Choroid plexus epithelial cell (primary cell): ENCODE results near the gene PML.

Experiments
- DNase-seq: peaks from one replicate; pipeline ENCODE4 v3.0.0-alpha.2; 2010; ENCODE audit warnings: low read depth
- H3K4me3 ChIP-seq: 2 replicates; pipeline ENCODE4 v1.5.1; 2011; ENCODE audit warnings: low read depth, mild to moderate bottlenecking, control low read depth, low read length, moderate library complexity
- TF ChIP-seq, protein P1 (sequence below): conservative IDR thresholded peaks from 2 replicates; pipeline ENCODE4 v1.5.1; 2011; ENCODE audit warnings: low read depth, mild to moderate bottlenecking, control low read depth, inconsistent platforms, low read length, moderate library complexity

The PML gene, protein sequence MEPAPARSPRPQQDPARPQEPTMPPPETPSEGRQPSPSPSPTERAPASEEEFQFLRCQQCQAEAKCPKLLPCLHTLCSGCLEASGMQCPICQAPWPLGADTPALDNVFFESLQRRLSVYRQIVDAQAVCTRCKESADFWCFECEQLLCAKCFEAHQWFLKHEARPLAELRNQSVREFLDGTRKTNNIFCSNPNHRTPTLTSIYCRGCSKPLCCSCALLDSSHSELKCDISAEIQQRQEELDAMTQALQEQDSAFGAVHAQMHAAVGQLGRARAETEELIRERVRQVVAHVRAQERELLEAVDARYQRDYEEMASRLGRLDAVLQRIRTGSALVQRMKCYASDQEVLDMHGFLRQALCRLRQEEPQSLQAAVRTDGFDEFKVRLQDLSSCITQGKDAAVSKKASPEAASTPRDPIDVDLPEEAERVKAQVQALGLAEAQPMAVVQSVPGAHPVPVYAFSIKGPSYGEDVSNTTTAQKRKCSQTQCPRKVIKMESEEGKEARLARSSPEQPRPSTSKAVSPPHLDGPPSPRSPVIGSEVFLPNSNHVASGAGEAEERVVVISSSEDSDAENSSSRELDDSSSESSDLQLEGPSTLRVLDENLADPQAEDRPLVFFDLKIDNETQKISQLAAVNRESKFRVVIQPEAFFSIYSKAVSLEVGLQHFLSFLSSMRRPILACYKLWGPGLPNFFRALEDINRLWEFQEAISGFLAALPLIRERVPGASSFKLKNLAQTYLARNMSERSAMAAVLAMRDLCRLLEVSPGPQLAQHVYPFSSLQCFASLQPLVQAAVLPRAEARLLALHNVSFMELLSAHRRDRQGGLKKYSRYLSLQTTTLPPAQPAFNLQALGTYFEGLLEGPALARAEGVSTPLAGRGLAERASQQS

DNA sequence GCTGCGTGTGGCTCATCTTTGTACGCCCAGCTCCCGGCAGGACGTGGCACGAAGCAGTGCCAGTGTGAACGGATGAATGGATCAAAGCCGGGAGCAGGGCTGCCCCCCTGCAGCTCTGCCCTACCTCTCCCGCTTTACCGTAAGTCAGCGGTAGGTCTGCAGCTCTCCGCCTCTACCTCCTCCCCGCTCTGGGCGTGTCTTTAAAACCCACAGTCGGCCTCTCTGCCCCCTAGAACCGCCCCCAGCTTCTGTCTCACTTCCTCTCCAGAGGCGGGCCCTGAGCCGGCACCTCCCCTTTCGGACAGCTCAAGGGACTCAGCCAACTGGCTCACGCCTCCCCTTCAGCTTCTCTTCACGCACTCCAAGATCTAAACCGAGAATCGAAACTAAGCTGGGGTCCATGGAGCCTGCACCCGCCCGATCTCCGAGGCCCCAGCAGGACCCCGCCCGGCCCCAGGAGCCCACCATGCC is at the start of gene PML:
TSS of gene PML (plus strand) at position 304 of the 471 bp plus-strand sequence. CDS start at position 401, 97 bp downstream.
- TF ChIP-seq, protein P1, sequence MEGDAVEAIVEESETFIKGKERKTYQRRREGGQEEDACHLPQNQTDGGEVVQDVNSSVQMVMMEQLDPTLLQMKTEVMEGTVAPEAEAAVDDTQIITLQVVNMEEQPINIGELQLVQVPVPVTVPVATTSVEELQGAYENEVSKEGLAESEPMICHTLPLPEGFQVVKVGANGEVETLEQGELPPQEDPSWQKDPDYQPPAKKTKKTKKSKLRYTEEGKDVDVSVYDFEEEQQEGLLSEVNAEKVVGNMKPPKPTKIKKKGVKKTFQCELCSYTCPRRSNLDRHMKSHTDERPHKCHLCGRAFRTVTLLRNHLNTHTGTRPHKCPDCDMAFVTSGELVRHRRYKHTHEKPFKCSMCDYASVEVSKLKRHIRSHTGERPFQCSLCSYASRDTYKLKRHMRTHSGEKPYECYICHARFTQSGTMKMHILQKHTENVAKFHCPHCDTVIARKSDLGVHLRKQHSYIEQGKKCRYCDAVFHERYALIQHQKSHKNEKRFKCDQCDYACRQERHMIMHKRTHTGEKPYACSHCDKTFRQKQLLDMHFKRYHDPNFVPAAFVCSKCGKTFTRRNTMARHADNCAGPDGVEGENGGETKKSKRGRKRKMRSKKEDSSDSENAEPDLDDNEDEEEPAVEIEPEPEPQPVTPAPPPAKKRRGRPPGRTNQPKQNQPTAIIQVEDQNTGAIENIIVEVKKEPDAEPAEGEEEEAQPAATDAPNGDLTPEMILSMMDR = no peak
- DNase-seq = peak; percentile 97
- peak within 1 kb of the TSS; percentile 93 for H3K4me3 ChIP-seq

DNA sequence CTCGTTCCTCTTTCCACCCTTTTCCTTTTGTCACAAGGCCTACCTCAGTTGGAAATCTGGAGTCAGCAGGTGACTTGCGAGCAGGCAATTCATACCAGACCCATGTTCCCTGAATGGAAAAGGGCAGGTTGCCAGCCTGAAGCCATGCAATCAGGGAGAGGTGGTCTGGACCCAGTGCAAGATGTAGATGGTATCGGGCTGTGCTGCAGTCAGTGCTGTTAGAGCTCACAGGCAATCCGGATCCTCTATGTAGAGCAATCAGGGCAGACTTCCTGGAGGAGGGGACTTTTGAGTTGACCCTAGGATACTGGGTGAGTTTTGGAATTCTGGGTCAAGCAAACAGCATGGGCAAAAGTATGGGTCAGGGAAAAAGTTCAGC is 49.4 kb upstream of the PML start:
- TF ChIP-seq, protein P1 = no peak
- DNase-seq = no peak
- H3K4me3 ChIP-seq = no peak overlapping the region

DNA sequence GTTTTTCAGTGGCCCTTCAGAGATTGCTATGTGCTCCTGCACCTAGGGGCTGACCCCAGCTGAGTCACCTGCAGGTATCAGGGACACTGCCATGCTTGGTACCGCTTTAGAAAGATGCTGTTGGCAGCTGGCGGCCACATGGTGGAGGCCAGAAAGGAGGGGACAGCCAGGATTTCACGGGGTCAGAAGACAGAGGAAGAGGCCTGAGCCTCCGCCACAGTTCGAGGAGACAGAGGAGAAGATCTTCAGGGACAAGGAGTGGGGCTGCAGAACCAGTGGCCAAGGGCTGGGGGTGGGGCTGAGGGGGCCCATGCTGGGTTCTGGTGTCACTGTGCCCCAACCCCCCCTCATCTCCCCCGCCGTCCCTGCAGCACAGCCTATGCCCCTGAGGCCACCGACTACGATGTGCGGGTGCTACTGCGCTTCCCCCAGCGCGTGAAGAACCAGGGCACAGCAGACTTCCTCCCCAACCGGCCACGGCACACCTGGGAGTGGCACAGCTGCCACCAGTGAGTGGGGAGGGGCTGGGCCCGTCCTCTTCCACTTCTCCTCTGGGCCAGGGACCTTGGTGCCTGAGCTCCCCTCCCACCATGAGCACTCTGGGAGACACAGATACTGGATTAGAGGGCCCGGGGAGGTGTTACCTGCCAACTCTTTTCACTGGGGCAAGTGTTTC is 48.3 kb upstream of the PML start:
- H3K4me3 ChIP-seq = no peak overlapping the region
- TF ChIP-seq, protein P1 = no peak
- no peak for DNase-seq

DNA sequence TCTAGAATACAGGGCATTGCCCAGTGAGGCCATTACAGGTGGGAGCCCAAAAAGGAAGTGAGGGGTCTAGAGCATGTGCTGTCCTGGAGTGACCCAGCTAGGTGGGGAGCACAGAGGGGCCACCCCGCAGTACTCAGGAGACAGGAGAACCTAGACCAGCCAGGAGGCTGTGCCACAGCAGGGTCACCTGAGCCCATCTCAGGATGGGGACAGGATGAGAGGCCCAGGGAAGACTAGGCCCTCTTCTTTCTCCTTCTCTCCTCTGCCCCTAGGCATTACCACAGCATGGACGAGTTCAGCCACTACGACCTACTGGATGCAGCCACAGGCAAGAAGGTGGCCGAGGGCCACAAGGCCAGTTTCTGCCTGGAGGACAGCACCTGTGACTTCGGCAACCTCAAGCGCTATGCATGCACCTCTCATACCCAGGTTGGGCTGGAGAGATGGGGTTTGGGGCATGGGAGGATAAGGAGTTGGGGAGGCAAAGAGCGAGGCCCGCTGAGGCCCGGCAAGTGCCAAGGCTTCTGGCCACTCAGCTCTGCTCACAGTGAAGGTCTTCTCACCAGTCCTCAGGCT is 47.6 kb upstream of the PML start:
- no peak overlapping the region for H3K4me3 ChIP-seq
- TF ChIP-seq, protein P1 = no peak
- no peak for DNase-seq

DNA sequence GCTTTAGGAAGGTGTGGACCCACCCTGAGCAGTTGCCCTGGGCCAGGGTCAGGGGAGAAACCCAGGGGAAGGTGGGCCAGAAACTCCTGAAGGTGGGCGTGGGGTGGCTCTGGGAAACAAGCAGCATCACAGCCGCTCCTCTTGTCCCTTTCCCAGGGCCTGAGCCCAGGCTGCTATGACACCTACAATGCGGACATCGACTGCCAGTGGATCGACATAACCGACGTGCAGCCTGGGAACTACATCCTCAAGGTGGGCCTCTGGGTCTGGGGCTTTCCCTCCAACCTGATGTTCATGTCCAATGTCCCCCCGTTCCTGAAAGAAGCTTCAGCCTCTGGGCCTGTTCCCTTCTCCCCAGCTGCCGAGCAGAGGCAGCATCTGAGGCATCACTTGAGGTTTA is 46.9 kb upstream of the PML start:
- no peak overlapping the region for H3K4me3 ChIP-seq
- TF ChIP-seq, protein P1 = no peak
- DNase-seq = no peak

DNA sequence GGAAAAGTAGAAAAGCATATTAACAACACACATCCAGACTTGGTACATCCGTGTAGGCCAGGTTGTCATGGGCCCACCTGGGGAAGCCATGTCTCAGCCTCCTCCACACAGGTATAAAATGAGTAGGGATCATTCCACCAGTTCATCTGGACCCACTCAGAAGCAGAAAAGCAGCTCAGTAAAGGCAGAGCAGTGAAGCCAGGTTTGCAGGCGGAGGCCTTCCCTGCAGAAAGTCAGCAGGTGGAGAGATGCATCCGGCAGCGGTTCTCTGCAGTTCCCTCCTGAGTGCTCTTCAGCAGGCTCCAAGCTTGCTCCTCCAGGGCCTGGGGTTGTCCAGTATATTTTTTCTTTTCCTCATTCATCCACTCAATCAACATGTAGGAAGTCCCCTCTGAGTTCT is 46.1 kb upstream of the PML start:
- no peak for DNase-seq
- TF ChIP-seq, protein P1 = no peak
- no peak overlapping the region for H3K4me3 ChIP-seq
